Fibroblast of villous mesenchyme (primary cell): ENCODE results near the gene KDM2A. TPM values are rescaled to one million over a fixed set of nuclear protein-coding genes. Genes with fewer than 3 reads are reported as not detected.

ENCODE experiments used
- DNase-seq: peaks from one replicate; pipeline ENCODE4 v3.0.0-alpha.2; 2010; ENCODE audit warnings: low read depth
- H3K4me3 ChIP-seq: 2 replicates; pipeline ENCODE4 v1.5.1; 2011; ENCODE audit warnings: low read depth, mild to moderate bottlenecking, low read length
- CTCF ChIP-seq: IDR thresholded peaks from 2 replicates; pipeline ENCODE4 v1.5.1; 2012; ENCODE audit warnings: low read depth, mild to moderate bottlenecking, low read length; ENCODE audit not compliant: insufficient read depth
- total RNA-seq: library from RNA; depleted of rRNA; stranded (reverse); fragments of >200 nt; gene quantifications from 2 replicates; pipeline ENCODE4 v1.2.3, GENCODE V29; 2012

KDM2A gene
- total RNA-seq, 1 donor, result 50.5 TPM

GRCh38 chr11:67300256-67300755 lies 181.2 kb downstream of the KDM2A start:
- H3K4me3 ChIP-seq, result no peak overlapping the region
- no peak for TF ChIP-seq CTCF
- no peak for DNase-seq

GRCh38 chr11:67300756-67301312 lies 181.8 kb downstream of the KDM2A start:
- TF ChIP-seq CTCF, result no peak
- no peak overlapping the region for H3K4me3 ChIP-seq
- no peak for DNase-seq

- no peak for DNase-seq
- no peak for TF ChIP-seq CTCF
- H3K4me3 ChIP-seq, result no peak overlapping the region
These were observed 182.4 kb downstream of the KDM2A start for GRCh38 chr11:67301313-67301921.

- no peak overlapping the region for H3K4me3 ChIP-seq
- peak; percentile 47 for DNase-seq
- TF ChIP-seq CTCF, result no peak
These were observed 183.0 kb downstream of the KDM2A start for GRCh38 chr11:67301951-67302516.

GRCh38 chr11:67302571-67303131 lies 183.6 kb downstream of the KDM2A start:
- peak; percentile 59 for DNase-seq
- H3K4me3 ChIP-seq, result peak overlapping the region; percentile 77
- no peak for TF ChIP-seq CTCF

GRCh38 chr11:67303132-67303834 lies 184.2 kb downstream of the KDM2A start, which contains the start of gene SSH3:
Gene SSH3 (plus strand): TSS chr11:67303530. CDS start chr11:67303626, 96 bp downstream.
- H3K4me3 ChIP-seq, result peak within 1 kb of the TSS; percentile 77
- peak; percentile 57 for DNase-seq
- TF ChIP-seq CTCF, result no peak
